Skeletal muscle cell (primary cell): Measurements from ENCODE around the gene CTNNA1.
A peak's percentile ranks its signal among the peaks of the same experiment; 100 is the strongest.

ENCODE experiments used
- DNase-seq: peaks from one replicate; pipeline ENCODE4 v3.0.0-alpha.2; 2010; ENCODE audit warnings: low read depth
- H3K4me3 ChIP-seq: 2 replicates; pipeline ENCODE4 v1.5.1; 2011; ENCODE audit warnings: low read depth, mild to moderate bottlenecking, control low read depth, low read length, moderate library complexity

Gene CTNNA1

DNA sequence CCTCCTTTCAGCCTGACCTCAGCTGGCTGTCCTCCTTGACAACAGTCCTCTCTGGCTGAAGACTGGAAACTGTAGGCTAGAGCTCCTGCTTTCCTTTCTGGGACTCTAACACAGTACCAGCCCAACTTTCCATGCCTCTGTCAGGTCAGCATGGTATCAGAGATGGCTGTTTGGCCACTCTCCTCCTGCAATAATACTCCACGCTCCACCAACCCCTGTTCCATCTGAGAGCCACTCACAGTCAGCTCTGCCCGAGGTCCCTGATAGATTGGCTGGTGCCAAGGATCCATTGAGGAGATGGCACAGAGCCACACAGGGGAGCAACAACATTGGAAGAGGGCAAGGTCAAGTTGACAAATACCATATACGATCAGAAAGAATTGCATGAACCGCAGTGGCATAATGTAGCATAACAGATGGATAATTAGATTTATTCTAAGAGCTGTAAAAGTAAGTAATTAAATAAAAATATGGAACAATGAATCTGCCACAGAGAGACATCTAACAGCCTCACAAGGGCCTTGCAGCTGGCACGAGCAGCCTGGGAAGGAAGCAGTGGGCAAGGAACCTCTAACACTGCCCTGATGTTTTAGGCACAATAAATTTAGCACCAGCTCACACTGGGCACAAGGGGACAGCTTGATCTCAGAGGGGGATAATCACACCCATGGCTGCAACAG is 216.2 kb downstream of the CTNNA1 start:
- DNase-seq, result no peak
- no peak overlapping the region for H3K4me3 ChIP-seq

DNA sequence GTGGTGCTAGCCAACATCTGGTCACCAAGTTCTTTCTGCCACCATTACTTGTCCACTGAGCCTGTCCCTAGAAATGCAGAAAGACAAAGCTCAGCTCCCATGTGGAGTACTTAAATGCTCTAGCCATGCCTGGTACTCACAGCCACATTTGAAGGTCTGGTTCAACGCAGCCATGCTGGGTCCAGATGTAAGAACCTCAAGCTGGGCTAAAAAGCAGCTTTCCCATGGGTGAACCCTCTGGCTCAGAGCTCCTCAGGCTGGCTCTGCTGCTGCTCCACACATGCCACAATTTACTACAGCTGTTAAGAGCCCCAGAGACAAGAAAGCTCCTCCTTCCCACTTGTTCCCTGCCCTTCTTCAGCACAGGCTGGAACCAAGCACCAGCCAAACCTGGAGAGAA is 219.0 kb downstream of the CTNNA1 start:
- DNase-seq, result no peak
- H3K4me3 ChIP-seq, result no peak overlapping the region

DNA sequence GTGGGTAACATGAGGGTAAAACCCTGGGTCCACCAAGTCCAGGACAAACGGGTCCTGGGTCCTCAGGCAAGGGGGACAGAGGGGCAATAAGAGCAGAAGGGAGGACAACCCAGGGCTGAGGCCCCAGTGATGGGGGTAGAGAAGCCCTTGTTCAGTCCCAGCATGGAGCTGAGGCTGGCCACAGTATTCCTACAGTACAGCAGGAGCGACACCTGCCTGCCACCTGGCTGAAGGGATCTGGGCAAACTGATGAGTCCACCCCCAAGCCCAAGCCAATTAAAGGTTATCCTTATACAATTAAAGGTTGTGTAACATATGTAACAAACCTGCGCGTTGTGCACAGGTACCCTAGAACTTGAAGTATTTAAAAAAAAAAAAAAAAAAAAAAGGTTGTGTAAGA is 219.6 kb downstream of the CTNNA1 start:
- DNase-seq, result no peak
- H3K4me3 ChIP-seq, result no peak overlapping the region

DNA sequence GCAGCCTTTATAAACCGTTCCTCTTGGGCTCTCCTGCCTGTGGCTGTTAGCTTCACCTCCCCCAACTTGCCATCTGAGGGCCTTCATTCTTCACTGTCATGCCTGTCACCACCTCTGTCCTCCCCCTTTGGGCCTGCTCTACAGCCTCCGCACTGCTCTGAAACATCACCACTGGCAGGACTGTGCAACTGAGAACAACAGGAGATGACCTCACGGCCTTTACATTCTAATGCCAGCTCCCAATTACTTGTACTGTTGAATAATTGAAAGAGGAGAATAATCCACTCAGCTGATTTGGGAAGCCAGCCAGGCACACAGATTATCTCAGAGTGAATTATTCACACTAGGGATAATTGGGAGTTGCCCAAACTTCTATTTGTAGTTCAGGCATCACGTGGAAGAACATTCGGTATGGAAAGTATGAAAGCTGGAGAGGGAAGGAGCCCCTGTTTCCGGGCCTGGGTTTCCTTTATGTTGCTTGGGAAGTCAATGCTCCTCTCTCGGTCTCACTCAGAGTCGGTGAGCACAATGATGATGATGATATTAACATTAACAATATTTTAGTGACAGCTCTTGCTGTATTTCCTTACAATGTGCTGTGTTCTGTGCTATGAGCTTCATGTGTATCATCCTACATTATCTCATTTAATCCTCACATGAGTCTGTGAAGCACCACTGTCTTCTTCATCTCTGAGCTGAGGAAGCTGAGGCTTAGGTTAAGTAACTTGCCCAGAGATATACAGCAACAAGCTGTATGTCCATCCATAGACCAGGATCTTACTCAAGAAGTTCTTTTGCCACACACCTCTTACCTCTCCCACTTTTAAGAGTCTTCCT is 221.2 kb downstream of the CTNNA1 start:
- DNase-seq, result no peak
- H3K4me3 ChIP-seq, result no peak overlapping the region

DNA sequence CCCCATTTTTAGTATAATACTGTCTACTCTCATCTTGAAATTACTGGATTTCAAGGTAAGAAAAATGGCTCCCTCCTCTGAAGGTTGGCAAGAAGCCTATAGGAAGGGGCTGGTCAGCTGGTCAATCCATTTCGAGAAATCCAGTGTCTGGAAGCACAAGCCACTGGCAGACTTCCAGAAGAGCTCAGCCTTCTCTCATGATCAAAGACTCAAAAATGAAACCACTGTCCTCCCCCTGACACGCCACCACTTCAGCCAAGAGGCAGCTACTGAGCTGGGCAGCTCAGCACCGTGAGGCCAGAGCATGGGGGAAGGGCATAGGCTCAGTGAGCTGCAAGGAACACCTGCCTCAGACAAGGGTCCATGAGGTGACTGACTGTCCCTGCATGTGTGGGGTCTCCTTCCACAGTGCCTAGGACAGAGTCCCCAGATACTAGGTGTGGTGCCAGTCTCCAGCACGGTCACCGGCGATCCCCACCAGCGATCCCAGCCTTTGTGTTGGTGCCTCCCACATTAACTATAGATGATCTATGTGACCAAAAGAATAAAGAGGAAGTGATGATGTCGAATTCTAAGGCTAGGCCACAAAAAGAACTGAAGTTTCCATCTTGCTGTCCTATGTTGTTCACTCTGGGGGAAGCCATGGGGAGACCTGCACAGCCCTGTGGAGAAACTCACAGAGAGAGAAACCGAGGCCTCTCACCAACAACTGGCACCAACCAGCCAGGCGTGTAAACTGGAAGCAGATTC is 222.0 kb downstream of the CTNNA1 start:
- no peak overlapping the region for H3K4me3 ChIP-seq
- DNase-seq, result peak; percentile 35

DNA sequence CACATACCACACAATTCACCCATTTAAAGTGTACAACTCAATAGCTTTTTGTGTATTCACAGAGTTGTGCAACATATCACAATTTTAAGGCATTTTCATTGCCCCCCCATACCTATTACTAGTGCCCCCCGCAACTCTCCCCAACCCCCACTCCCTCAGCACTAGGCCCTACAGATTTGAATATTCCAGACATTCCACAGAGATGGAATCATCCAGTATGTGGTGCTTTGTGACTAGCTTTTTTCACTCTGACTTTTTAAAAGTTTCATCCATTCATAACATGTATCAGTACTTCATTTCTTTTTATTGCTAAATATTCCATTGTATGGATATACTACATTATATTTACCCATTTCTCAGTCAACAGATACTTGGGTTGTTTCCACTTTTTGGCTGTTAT is 224.9 kb downstream of the CTNNA1 start:
- DNase-seq, result no peak
- no peak overlapping the region for H3K4me3 ChIP-seq

DNA sequence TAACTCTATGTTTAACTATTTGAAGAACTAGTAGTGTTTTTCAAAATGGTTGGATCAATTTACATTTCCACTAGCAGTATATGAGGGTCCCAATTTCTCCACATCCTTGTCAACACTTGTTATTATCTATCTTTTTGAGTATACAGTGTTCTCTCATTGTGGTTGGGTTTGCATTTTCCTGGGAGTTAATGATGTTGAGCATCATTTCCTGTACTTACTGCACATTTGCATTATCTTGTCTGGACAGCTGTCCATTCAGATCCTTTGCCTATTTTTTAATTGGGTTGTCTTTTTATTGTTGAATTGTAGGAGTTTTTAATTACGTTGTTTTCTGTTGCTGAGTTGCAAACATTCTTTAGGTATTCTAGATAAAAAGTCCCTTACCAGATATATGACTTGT is 225.4 kb downstream of the CTNNA1 start:
- DNase-seq, result no peak
- no peak overlapping the region for H3K4me3 ChIP-seq

DNA sequence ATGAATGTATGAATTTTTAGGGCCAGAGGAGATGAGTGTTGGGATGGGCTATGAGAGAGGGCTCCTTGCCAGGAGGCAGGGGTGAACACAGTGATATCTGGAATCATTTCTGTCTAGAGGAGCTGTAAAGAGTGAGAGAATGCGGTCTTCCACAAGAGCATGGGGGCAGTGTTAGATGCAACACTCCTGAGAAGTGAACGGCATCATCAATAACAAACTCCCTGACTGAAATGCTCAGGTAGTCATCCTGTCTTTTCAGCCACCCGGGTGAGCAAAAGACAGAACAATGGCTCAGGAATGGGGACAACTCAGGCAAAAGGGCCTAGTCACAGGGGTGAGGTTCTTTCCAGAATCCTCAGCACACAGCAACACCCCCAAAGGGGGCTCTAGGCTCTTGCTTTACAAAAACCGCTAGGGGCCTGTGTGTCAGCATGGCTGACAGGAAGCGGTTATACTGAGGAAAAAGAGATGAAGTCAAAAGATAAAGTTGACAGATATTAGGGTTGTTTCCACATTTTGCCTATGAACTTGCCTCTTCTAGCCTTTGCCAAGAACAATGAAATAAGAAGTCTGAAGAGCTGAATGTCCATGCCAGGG is 226.6 kb downstream of the CTNNA1 start:
- DNase-seq, result no peak
- H3K4me3 ChIP-seq, result no peak overlapping the region

DNA sequence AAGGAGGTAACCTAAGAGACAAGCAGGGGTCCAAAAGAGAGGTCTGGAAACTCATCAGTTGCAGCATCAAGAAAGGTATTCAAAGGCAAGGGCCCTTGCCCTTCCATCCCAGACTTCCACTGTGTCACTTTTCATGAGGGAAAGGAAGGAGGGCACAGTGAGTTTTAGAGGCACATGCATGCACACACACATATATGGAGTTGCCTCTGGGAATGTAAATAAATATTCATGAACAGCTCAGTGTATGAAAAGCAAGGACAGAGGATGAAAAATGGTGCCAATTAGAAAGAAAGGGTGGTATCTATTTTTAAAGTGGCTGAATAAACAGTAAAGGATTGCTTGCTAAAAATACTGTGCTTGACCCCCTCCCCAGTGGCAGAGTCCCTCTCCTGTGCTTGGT is 227.2 kb downstream of the CTNNA1 start:
- no peak overlapping the region for H3K4me3 ChIP-seq
- no peak for DNase-seq

DNA sequence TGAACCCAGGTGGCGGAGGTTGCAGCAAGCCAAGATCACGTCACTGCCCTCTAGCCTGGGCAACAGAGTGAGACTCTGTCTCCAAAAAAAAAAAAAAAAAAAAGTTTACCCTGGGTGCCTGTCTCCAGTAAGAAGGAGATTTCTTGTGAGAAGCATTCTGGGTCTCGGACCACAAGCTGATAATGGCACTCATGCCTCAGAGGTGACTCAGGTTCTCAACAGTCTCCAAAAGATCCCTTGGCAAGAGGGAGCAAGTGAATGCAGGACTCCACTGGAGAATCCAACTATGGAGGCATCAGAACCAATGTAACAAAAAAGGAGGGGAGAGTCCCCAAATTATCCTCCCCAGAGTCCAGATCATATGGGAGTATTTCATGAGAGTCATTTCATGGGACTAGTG is 227.9 kb downstream of the CTNNA1 start:
- no peak for DNase-seq
- no peak overlapping the region for H3K4me3 ChIP-seq

DNA sequence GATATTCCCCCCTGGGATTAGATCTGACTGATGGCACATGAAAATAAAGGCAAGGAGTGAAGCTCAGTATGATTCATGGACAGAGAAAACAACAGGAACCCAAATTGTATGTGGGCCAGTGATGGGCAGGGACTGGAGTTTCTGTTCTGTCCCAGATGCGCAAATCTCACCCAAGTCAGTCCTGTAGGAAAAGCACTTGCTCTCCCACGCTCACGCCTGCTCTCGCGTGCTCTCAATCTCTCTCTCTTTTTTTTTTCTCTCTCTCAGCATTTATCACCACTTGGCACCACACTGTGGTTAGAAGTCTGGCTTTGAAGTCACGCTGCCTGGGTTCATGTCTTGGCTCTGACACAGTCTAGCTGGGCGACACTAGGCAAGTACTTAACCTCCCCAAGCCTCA is 228.4 kb downstream of the CTNNA1 start:
- H3K4me3 ChIP-seq, result no peak overlapping the region
- no peak for DNase-seq

DNA sequence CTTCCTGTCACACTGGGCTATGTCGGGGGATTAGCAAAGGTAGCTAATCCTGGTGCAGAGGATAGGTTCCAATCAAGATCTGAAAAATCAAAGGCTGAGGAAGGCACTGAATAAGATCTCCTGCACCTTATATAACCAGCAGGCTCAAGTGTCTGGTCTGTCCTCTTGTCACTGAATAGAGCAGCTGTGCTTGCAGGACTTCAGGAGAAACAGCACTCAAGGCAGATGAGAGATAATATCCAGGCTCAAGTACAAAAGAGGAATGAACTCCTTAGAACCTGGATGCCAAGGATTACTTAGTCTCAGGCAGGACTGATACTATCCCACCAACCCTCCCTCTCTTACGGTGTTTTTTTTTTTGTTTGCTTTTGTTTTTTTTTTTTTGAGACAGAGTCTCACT is 230.8 kb downstream of the CTNNA1 start:
- H3K4me3 ChIP-seq, result no peak overlapping the region
- DNase-seq, result no peak
